GM19035 (cell line): ENCODE measurements around the gene MAPKAP1.
"Not testable (repeated sequence)": the region's sequence is repeated elsewhere in the genome, so short reads cannot be mapped to it uniquely, and the experiment has no call there.

ENCODE experiments used
- ATAC-seq: cut with Tn5 transposase; IDR thresholded peaks from one replicate; pipeline ENCODE4 v1.9.1; 2021; ENCODE audit not compliant: unreplicated experiment

Gene MAPKAP1

GRCh38 chr9:125609744-125610143 is 97.3 kb downstream of the MAPKAP1 start:
- ATAC-seq = no peak

GRCh38 chr9:125608489-125609224 is 98.4 kb downstream of the MAPKAP1 start:
- no peak for ATAC-seq

GRCh38 chr9:125604196-125604595 is 102.8 kb downstream of the MAPKAP1 start:
- no peak for ATAC-seq

- ATAC-seq = no peak
Measured at GRCh38 chr9:125603478-125604021, 103.5 kb downstream of the MAPKAP1 start.

- no peak for ATAC-seq
Measured at GRCh38 chr9:125601961-125602360, 105.0 kb downstream of the MAPKAP1 start.

DNA sequence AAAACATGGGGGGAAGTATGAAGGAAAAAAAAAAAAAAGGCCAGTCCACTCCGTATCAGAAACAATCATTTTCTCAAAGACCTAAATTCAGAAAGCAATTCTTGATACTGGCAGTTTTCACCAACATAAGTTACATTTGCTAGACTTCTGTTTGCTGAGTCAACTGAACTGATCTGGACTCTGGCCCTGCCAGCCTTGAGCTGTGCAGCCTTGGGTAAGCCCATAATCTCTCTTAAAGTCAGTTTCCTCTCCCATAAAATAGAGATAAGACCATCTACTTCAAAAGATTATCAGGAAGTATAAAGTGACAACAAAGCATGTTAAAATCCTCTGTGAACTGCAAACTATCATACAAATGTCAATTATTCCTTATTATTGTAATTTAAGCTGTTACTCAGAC is 106.8 kb downstream of the MAPKAP1 start:
- no peak for ATAC-seq

GRCh38 chr9:125594223-125594610 is 112.8 kb downstream of the MAPKAP1 start:
- ATAC-seq = no peak

GRCh38 chr9:125593581-125594222 is 113.3 kb downstream of the MAPKAP1 start:
- no peak for ATAC-seq

- ATAC-seq = no peak
Measured at GRCh38 chr9:125591888-125592287, 115.1 kb downstream of the MAPKAP1 start.

GRCh38 chr9:125591245-125591644 is 115.8 kb downstream of the MAPKAP1 start:
- no peak for ATAC-seq

GRCh38 chr9:125589287-125589686 is 117.7 kb downstream of the MAPKAP1 start:
- no peak for ATAC-seq

- no peak for ATAC-seq
Measured at GRCh38 chr9:125587819-125588460, 119.1 kb downstream of the MAPKAP1 start.

GRCh38 chr9:125586172-125586511 is 120.9 kb downstream of the MAPKAP1 start:
- ATAC-seq = no peak

DNA sequence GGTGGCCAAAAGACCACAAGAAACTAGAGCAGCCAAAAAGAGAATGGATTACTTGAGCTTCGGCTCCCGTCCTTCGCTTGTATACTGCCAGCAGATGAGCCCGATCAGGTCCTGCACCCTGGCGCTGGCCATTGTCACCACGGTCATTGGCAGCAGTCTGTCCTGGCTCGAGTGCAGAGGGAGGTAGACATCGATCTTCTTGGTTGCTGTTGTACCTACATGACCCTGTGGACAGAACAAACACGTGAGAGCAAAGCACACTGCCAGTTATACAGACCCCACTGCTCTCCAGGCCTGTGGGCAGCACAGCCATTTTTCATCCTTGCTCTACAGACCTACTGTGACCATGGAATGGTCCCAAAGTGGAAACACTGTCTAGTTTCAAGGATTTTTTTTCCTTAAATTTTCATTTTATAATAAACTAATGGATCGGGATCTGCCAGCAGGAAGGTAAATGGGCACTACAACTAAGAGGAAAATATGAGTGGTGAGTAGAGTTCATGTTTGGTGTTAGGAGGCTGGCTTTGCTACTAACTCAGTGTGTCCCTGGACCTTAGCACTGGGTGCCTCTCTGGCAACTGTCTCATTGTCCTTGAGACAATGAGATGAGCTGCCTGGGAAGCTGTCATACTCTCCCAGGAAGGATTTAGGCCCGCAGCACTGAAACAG is 121.4 kb downstream of the MAPKAP1 start:
- no peak for ATAC-seq

DNA sequence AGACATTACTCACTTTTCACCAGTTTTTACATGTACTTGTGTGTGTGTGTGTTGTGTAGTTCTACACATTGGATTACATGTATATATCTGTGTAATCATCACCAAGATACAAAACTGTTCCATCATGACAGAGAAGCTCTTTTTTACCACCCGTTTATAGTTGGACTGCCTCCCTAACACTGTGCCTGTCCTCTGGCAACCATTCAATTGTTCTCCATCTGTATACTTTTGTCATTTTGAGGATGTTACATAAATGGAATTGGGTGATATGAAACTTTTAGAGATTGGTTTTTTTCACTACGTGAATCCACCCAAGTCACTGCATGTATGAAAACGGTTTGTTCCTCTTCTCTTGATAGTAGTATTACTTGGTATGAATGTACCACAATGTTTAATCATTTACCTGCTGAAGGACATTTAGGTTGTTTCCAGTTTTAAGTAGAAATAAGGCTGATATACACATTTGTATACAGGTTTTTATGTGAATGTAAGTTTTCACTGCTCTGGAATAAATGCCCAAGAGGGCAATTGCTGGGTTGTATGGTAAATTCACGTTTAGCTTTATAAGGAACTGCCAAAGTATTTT is 126.2 kb downstream of the MAPKAP1 start:
- no peak for ATAC-seq

- no peak for ATAC-seq
Measured at GRCh38 chr9:125579030-125579932, 127.7 kb downstream of the MAPKAP1 start.

- no peak for ATAC-seq
Measured at GRCh38 chr9:125574126-125574877, 132.7 kb downstream of the MAPKAP1 start.

DNA sequence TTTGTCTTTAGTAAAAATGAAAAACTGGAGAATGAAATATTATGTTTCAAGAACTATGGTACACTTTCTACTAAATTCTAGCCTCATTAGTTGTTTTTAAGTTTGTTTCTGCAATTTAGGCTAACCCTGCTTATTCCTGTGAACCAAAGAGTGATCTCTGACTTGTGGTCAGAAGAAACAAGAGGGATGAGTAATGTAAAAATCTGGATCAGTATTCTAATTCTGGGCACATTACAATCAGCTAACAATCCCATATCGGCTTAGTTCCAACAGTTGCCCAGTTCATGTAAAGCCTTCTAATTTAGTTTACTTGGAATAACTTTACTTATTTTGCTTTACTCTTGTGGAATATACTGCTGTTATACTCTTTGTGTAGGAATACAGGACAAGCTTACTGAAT is 134.5 kb downstream of the MAPKAP1 start:
- not testable (repeated sequence) for ATAC-seq

- not testable (repeated sequence) for ATAC-seq
Measured at GRCh38 chr9:125571824-125572223, 135.2 kb downstream of the MAPKAP1 start.
